Adipocyte (in vitro differentiated cells): ENCODE measurements around the gene APP.

Source experiments
- DNase-seq: peaks from one replicate; pipeline ENCODE4 v3.0.0-alpha.2; 2015; ENCODE audit warnings: low read depth
- H3K27me3 ChIP-seq: replicated peaks from 2 replicates; pipeline ENCODE4 v1.7.0; 2013; ENCODE audit warnings: mild to moderate bottlenecking, low read length, moderate library complexity; ENCODE audit not compliant: control insufficient read depth, insufficient read depth
- H3K36me3 ChIP-seq: 2 replicates; pipeline ENCODE4 v1.7.0; 2013; ENCODE audit warnings: low read length, mild to moderate bottlenecking, moderate library complexity; ENCODE audit not compliant: control insufficient read depth, insufficient read depth, severe bottlenecking
- H3K4me1 ChIP-seq: 2 replicates; pipeline ENCODE4 v1.7.0; 2013; ENCODE audit warnings: mild to moderate bottlenecking, low read length, moderate library complexity; ENCODE audit not compliant: control insufficient read depth, insufficient read depth
- H3K4me3 ChIP-seq: 2 replicates; pipeline ENCODE4 v1.7.0; 2013; ENCODE audit warnings: mild to moderate bottlenecking, low read length, moderate library complexity
- H3K9ac ChIP-seq: 2 replicates; pipeline ENCODE4 v1.7.0; 2013; ENCODE audit warnings: mild to moderate bottlenecking, low read length, moderate library complexity
- H3K9me3 ChIP-seq: 2 replicates; pipeline ENCODE4 v1.7.0; 2013; ENCODE audit warnings: mild to moderate bottlenecking, low read length, moderate library complexity; ENCODE audit not compliant: control insufficient read depth

Gene APP

GRCh38 chr21:25986928-25987327 is 183.6 kb downstream of the APP start:
- no peak for DNase-seq
- no peak overlapping the region for H3K4me3 ChIP-seq
- H3K36me3 ChIP-seq: peaks cover 6% of the 10 kb centered on the region
- H3K9me3 ChIP-seq: no peaks in the 10 kb centered on the region
- no peaks in the 10 kb centered on the region for H3K27me3 ChIP-seq
- peaks cover 6% of the 10 kb centered on the region for H3K4me1 ChIP-seq
- no peak overlapping the region for H3K9ac ChIP-seq

GRCh38 chr21:25985990-25986389 is 184.6 kb downstream of the APP start:
- DNase-seq: no peak
- no peak overlapping the region for H3K4me3 ChIP-seq
- no peaks in the 10 kb centered on the region for H3K27me3 ChIP-seq
- H3K9me3 ChIP-seq: no peaks in the 10 kb centered on the region
- H3K4me1 ChIP-seq: peaks cover 6% of the 10 kb centered on the region
- H3K9ac ChIP-seq: no peak overlapping the region
- peaks cover 15% of the 10 kb centered on the region for H3K36me3 ChIP-seq

- Histone ChIP-seq H3K4me3 (no peak overlapping the region), H3K27me3 (no peaks in the 10 kb centered on the region), H3K9ac (no peak overlapping the region), H3K4me1 (peaks cover 6% of the 10 kb centered on the region), H3K36me3 (peaks cover 29% of the 10 kb centered on the region), H3K9me3 (no peaks in the 10 kb centered on the region)
- no peak for DNase-seq
Observed at GRCh38 chr21:25984538-25984937, 186.0 kb downstream of the APP start.

- DNase-seq: no peak
- Histone ChIP-seq H3K36me3 (peaks cover 29% of the 10 kb centered on the region), H3K27me3 (no peaks in the 10 kb centered on the region)
Observed at GRCh38 chr21:25983745-25984144, 186.8 kb downstream of the APP start.

GRCh38 chr21:25980710-25981109 is 189.9 kb downstream of the APP start:
- no peak overlapping the region for H3K9ac ChIP-seq
- H3K9me3 ChIP-seq: no peaks in the 10 kb centered on the region
- H3K36me3 ChIP-seq: peaks cover 38% of the 10 kb centered on the region
- H3K27me3 ChIP-seq: no peaks in the 10 kb centered on the region
- peaks cover 6% of the 10 kb centered on the region for H3K4me1 ChIP-seq
- no peak for DNase-seq
- H3K4me3 ChIP-seq: no peak overlapping the region

More at GRCh38 chr21:25983745-25984144, 186.8 kb downstream of the APP start:
- Histone ChIP-seq H3K4me3 (no peak overlapping the region), H3K9ac (no peak overlapping the region), H3K4me1 (peaks cover 6% of the 10 kb centered on the region), H3K9me3 (no peaks in the 10 kb centered on the region)

- H3K9me3 ChIP-seq: no peaks in the 10 kb centered on the region
- H3K4me3 ChIP-seq: no peak overlapping the region
- no peak overlapping the region for H3K9ac ChIP-seq
- no peaks in the 10 kb centered on the region for H3K27me3 ChIP-seq
- peaks cover 6% of the 10 kb centered on the region for H3K4me1 ChIP-seq
- DNase-seq: no peak
- H3K36me3 ChIP-seq: peaks cover 43% of the 10 kb centered on the region
Observed at GRCh38 chr21:25979845-25980616, 190.5 kb downstream of the APP start.

GRCh38 chr21:25977068-25977611 is 193.4 kb downstream of the APP start:
- no peaks in the 10 kb centered on the region for H3K27me3 ChIP-seq
- no peak overlapping the region for H3K9ac ChIP-seq
- no peaks in the 10 kb centered on the region for H3K9me3 ChIP-seq
- no peak for DNase-seq
- H3K4me1 ChIP-seq: no peaks in the 10 kb centered on the region
- no peak overlapping the region for H3K4me3 ChIP-seq
- peaks cover 51% of the 10 kb centered on the region for H3K36me3 ChIP-seq

GRCh38 chr21:25974964-25975363 is 195.6 kb downstream of the APP start:
- Histone ChIP-seq H3K9me3 (no peaks in the 10 kb centered on the region), H3K4me1 (no peaks in the 10 kb centered on the region), H3K9ac (no peak overlapping the region), H3K27me3 (no peaks in the 10 kb centered on the region), H3K36me3 (peaks cover 43% of the 10 kb centered on the region), H3K4me3 (no peak overlapping the region)
- DNase-seq: no peak

- no peaks in the 10 kb centered on the region for H3K27me3 ChIP-seq
- peaks cover 32% of the 10 kb centered on the region for H3K36me3 ChIP-seq
- no peaks in the 10 kb centered on the region for H3K9me3 ChIP-seq
Observed at GRCh38 chr21:25970254-25970930, 200.2 kb downstream of the APP start.

GRCh38 chr21:25967901-25968438 is 202.6 kb downstream of the APP start:
- Histone ChIP-seq H3K4me1 (peaks cover 5% of the 10 kb centered on the region), H3K9me3 (no peaks in the 10 kb centered on the region), H3K27me3 (no peaks in the 10 kb centered on the region), H3K36me3 (peaks cover 17% of the 10 kb centered on the region), H3K9ac (no peak overlapping the region), H3K4me3 (no peak overlapping the region)
- no peak for DNase-seq

More at GRCh38 chr21:25970254-25970930, 200.2 kb downstream of the APP start:
- no peak overlapping the region for H3K9ac ChIP-seq
- DNase-seq: no peak
- no peak overlapping the region for H3K4me3 ChIP-seq
- H3K4me1 ChIP-seq: peaks cover 5% of the 10 kb centered on the region

- Histone ChIP-seq H3K4me3 (no peak overlapping the region), H3K9ac (no peak overlapping the region), H3K4me1 (peaks cover 5% of the 10 kb centered on the region), H3K9me3 (no peaks in the 10 kb centered on the region), H3K27me3 (no peaks in the 10 kb centered on the region), H3K36me3 (peaks cover 17% of the 10 kb centered on the region)
- DNase-seq: no peak
Observed at GRCh38 chr21:25967181-25967900, 203.2 kb downstream of the APP start.
